Measurements from ENCODE around the gene AGO3. TPM values are rescaled to one million over a fixed set of nuclear protein-coding genes. Genes with fewer than 3 reads are reported as not detected.
"Not testable (repeated sequence)": the region's sequence is repeated elsewhere in the genome, so short reads cannot be mapped to it uniquely, and the experiment has no call there.

AGO3 gene
- total and polyA plus RNA-seq, 4 experiments from 2014 or later = 11.2 to 47.3 (median 29.5) TPM

DNA sequence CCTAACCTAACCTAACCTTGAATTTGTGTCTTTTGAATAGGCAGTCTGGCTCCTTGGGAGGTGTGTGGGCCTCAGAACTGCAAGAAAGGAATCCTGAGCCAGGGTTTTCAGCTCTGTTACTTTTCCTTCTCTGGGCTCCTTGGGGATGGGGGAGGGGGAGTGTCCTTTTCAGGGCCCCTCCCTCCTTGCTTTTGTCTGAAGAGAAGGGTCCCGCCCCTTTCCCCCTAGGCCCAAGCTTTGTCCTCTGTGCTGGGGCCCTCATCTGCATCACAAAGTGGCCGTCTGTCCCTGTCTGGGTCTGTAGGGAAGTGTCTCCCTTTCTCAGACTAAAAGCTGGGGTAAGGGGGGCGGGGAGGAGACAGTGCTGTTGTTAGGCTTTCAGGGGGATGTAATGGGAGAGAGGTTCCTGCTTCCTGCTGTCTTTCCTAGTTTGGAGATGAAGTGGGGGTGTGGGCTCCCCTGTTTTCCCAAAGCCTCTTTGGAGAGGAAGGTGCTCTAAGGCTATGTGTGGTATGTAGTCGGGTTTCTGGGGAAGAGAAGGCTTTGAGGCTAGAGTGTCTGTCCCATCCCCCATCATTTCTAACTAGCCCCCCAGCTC is 44.8 kb upstream of the AGO3 start:
- no peak for DNase-seq
- Mint-ChIP-seq H3K4me3 (peak overlapping the region in 3 of 8 donors; percentile 3 to 62 (median 8)), H3K9me3 (no peaks in the 10 kb centered on the region), H3K27me3 (peaks cover 0 to 1% of the 10 kb centered on the region in 2 donors), H3K4me1 (peaks cover 38 to 58% (median 47%) of the 10 kb centered on the region in 4 donors), H3K27ac (peak overlapping the region in 6 of 7 donors; percentile 5 to 72 (median 50)), H3K36me3 (peaks cover 15 to 19% of the 10 kb centered on the region in 2 donors)
- POLR2A ChIA-PET (ENCODE audit: partially characterized antibody) = no interaction called here
- Histone ChIP-seq H3K4me3 (ENCODE audit: low read length in 2 of 2) (no peak overlapping the region), H3K27ac (ENCODE audit: low read depth, low read length) (no peak overlapping the region), H3K4me1 (ENCODE audit: insufficient read depth, low read length) (peaks cover 40% of the 10 kb centered on the region), H3K9me3 (ENCODE audit: control insufficient read depth in 1 of 2, low read length in 2 of 2) (no peaks in the 10 kb centered on the region), H3K27me3 (ENCODE audit: insufficient read depth, low read length) (no peaks in the 10 kb centered on the region), H3K36me3 (ENCODE audit: insufficient read depth, low read length) (peaks cover 4% of the 10 kb centered on the region)
- intact Hi-C loops (cut with micrococcal nuclease) = loop anchor here (10.0 kb wide), 1 partner anchor 399 kb away; no protein-coding TSS in a partner anchor
- CTCF ChIA-PET (ENCODE audit: partially characterized antibody) = no interaction called here

DNA sequence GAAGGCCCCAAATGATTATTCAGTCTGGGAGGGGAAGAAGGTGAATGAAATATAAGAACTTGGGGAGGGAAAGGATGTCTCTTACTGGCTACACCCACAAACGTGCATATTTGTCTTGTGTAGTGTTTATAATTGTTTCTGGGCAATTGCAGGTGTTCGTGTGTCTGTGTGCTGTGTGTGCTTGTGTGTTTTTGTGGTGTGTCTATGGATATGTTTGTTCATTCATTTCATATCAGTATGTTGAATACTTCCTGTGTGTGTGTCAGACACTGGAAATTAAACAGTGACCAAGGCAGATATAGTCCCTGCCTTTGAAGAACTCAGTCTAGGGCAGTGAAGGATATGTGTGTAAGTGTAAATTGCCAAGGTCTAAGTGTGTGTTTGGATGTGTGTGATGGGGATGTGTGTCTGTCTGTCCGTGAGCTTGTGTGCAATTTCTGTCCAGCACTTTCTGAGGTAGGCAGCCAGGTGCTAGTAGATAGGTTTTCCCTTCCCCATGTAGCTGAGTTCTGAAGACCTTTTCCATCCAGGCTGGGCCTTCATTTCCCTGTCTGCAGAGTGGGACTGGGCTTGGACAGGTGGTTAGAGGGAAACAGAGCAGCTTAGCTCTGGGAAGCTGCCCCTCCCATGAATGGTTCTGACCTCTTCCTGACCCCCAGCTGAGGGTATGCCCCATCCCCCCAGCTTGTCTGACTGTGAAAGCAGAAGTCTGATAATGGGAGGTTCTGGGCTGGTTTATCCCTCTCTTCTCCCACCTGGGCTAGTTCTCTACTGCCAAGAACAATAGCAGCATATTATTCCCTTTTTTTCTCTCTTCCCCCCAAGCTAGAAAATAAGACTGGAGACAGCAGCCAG is 44.1 kb upstream of the AGO3 start:
- Mint-ChIP-seq H3K4me1 (peaks cover 37 to 55% (median 46%) of the 10 kb centered on the region in 4 donors), H3K27ac (peak overlapping the region; percentile 9 to 79 (median 64)), H3K4me3 (peak overlapping the region in 5 of 8 donors; percentile 3 to 61 (median 19)), H3K27me3 (peaks cover 0 to 1% of the 10 kb centered on the region in 2 donors), H3K36me3 (peaks cover 17 to 21% of the 10 kb centered on the region in 2 donors), H3K9me3 (no peaks in the 10 kb centered on the region)
- DNase-seq = no peak
- Histone ChIP-seq H3K9me3 (ENCODE audit: control insufficient read depth in 1 of 2, low read length in 2 of 2) (no peaks in the 10 kb centered on the region), H3K27me3 (ENCODE audit: insufficient read depth, low read length) (no peaks in the 10 kb centered on the region), H3K4me3 (ENCODE audit: low read length in 2 of 2) (no peak overlapping the region), H3K36me3 (ENCODE audit: insufficient read depth, low read length) (peaks cover 4% of the 10 kb centered on the region), H3K4me1 (ENCODE audit: insufficient read depth, low read length) (peaks cover 40% of the 10 kb centered on the region), H3K27ac (ENCODE audit: low read depth, low read length) (no peak overlapping the region)
- ChIA-PET CTCF (ENCODE audit: partially characterized antibody) (no interaction called here), POLR2A (ENCODE audit: partially characterized antibody) (interaction anchor here (0.8 to 1.0 kb wide), 2 partner anchors 10 to 44 kb away, joined by 3 read pairs; partner anchors contain the start of gene AGO3)
- intact Hi-C loops (cut with micrococcal nuclease) = loop anchor here (10.0 kb wide), 1 partner anchor 398 kb away; no protein-coding TSS in a partner anchor

- ChIA-PET CTCF (ENCODE audit: partially characterized antibody) (no interaction called here), POLR2A (ENCODE audit: partially characterized antibody) (interaction anchor here (0.8 to 1.0 kb wide), 2 partner anchors 9 to 43 kb away, joined by 3 read pairs; partner anchors contain the start of gene AGO3)
- peaks cover 20 to 27% of the 10 kb centered on the region in 2 donors for H3K36me3 Mint-ChIP-seq
- no peak for DNase-seq
- intact Hi-C loops (cut with micrococcal nuclease) = loop anchor here (10.0 kb wide), 1 partner anchor 397 kb away; no protein-coding TSS in a partner anchor
- H3K4me3 Mint-ChIP-seq = peak overlapping the region in 4 of 8 donors; percentile 15 to 38 (median 23)
- Histone ChIP-seq H3K36me3 (ENCODE audit: insufficient read depth, low read length) (peaks cover 4% of the 10 kb centered on the region), H3K9me3 (ENCODE audit: control insufficient read depth in 1 of 2, low read length in 2 of 2) (no peaks in the 10 kb centered on the region), H3K27me3 (ENCODE audit: insufficient read depth, low read length) (no peaks in the 10 kb centered on the region), H3K27ac (ENCODE audit: low read depth, low read length) (no peak overlapping the region), H3K4me3 (ENCODE audit: low read length in 2 of 2) (no peak overlapping the region), H3K4me1 (ENCODE audit: insufficient read depth, low read length) (peaks cover 38% of the 10 kb centered on the region)
- H3K4me1 Mint-ChIP-seq = peaks cover 30 to 48% (median 40%) of the 10 kb centered on the region in 4 donors
- no peaks in the 10 kb centered on the region for H3K27me3 Mint-ChIP-seq
- H3K27ac Mint-ChIP-seq = peak overlapping the region in 5 of 7 donors; percentile 14 to 76 (median 64)
- H3K9me3 Mint-ChIP-seq = no peaks in the 10 kb centered on the region
Measured at GRCh38 chr1:35887508-35887907, 43.4 kb upstream of the AGO3 start.

GRCh38 chr1:35888255-35888654 is 42.6 kb upstream of the AGO3 start:
- no peak overlapping the region for H3K27ac ChIP-seq (ENCODE audit: low read depth, low read length)
- H3K4me3 ChIP-seq (ENCODE audit: low read length in 2 of 2) = no peak overlapping the region
- no peaks in the 10 kb centered on the region for H3K9me3 ChIP-seq (ENCODE audit: control insufficient read depth in 1 of 2, low read length in 2 of 2)
- Mint-ChIP-seq H3K9me3 (no peaks in the 10 kb centered on the region), H3K27me3 (no peaks in the 10 kb centered on the region), H3K27ac (peak overlapping the region in 1 of 7 donors; percentile 36), H3K4me3 (no peak overlapping the region), H3K36me3 (peaks cover 26 to 35% of the 10 kb centered on the region in 2 donors), H3K4me1 (peaks cover 29 to 45% (median 37%) of the 10 kb centered on the region in 4 donors)
- intact Hi-C loops (cut with micrococcal nuclease) = loop anchor here (10.0 kb wide), 1 partner anchor 397 kb away; no protein-coding TSS in a partner anchor
- H3K4me1 ChIP-seq (ENCODE audit: insufficient read depth, low read length) = peaks cover 34% of the 10 kb centered on the region
- ChIA-PET CTCF (ENCODE audit: partially characterized antibody) (no interaction called here), POLR2A (ENCODE audit: partially characterized antibody) (no interaction called here)
- DNase-seq = no peak
- peaks cover 8% of the 10 kb centered on the region for H3K36me3 ChIP-seq (ENCODE audit: insufficient read depth, low read length)
- H3K27me3 ChIP-seq (ENCODE audit: insufficient read depth, low read length) = no peaks in the 10 kb centered on the region

DNA sequence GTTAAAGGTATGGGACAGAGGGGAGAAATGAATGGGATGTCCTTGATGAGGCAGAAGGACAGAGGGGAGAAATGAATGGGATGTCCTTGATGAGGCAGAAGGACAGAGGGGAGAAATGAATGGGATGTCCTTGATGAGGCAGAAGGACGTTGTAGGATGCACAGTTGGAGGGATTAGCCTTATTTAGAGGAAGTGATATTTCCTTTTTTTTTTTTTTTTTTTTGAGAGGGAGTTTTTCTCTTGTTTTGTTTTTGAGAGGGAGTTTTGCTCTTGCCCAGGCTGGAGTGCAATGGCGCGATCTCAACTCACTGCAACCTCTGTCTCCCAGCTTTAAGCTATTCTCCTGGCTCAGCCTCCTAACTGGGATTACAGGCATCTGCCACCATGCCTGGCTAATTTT is 41.9 kb upstream of the AGO3 start:
- POLR2A ChIA-PET (ENCODE audit: partially characterized antibody); H3K27ac Mint-ChIP-seq: not testable (repeated sequence)

DNA sequence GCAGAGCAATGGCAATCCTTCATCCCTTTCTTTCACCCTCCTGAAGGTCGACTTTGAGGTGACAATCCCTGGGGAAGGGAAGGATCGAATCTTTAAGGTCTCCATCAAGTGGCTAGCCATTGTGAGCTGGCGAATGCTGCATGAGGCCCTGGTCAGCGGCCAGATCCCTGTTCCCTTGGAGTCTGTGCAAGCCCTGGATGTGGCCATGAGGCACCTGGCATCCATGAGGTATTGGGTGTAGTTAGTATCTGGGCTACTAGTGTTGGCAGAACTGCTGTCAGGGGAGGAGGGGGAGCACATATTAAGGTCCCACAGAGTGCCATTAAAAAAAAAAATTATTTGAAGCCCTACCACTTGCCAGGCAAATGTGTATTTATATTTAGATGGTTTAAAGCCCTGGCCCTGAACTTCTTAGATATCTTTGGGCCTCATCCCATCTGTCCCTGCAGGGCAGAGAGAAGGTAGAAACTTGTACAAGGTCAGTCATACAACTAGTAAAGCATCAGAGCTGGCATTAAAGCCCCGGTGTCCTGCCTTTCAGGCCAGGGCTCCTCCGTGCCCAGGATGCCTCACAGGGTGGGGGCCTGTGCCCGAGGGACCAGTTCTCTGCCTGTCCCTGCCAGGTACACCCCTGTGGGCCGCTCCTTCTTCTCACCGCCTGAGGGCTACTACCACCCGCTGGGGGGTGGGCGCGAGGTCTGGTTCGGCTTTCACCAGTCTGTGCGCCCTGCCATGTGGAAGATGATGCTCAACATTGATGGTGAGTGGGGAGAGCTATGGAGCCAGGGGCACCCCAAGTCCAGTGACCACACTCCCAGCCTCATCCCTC is 37.6 kb upstream of the AGO3 start:
- Histone ChIP-seq H3K27ac (ENCODE audit: low read depth, low read length) (no peak overlapping the region), H3K4me1 (ENCODE audit: insufficient read depth, low read length) (no peaks in the 10 kb centered on the region), H3K4me3 (ENCODE audit: low read length in 2 of 2) (no peak overlapping the region), H3K36me3 (ENCODE audit: insufficient read depth, low read length) (peaks cover 25% of the 10 kb centered on the region), H3K9me3 (ENCODE audit: control insufficient read depth in 1 of 2, low read length in 2 of 2) (no peaks in the 10 kb centered on the region), H3K27me3 (ENCODE audit: insufficient read depth, low read length) (no peaks in the 10 kb centered on the region)
- Mint-ChIP-seq H3K27me3 (no peaks in the 10 kb centered on the region), H3K4me3 (no peak overlapping the region), H3K9me3 (no peaks in the 10 kb centered on the region), H3K36me3 (peaks cover 52 to 74% of the 10 kb centered on the region in 2 donors), H3K4me1 (peaks cover 0 to 3% (median 1%) of the 10 kb centered on the region in 4 donors), H3K27ac (peak overlapping the region in 1 of 7 donors; percentile 12)
- no peak for DNase-seq
- intact Hi-C loops (cut with micrococcal nuclease) = no loop called here
- ChIA-PET POLR2A (ENCODE audit: partially characterized antibody) (no interaction called here), CTCF (ENCODE audit: partially characterized antibody) (interaction anchor here (0.6 to 1.3 kb wide), 2 partner anchors 10 kb away, joined by 3 to 8 read pairs; partner anchors contain the start of gene AGO1)

More for the DNA sequence above, 41.9 kb upstream of the AGO3 start:
- Histone ChIP-seq H3K36me3 (ENCODE audit: insufficient read depth, low read length) (peaks cover 15% of the 10 kb centered on the region), H3K4me1 (ENCODE audit: insufficient read depth, low read length) (peaks cover 34% of the 10 kb centered on the region)
- H3K27ac ChIP-seq (ENCODE audit: low read depth, low read length); DNase-seq; H3K9me3 ChIP-seq (ENCODE audit: control insufficient read depth in 1 of 2, low read length in 2 of 2); H3K27me3 ChIP-seq (ENCODE audit: insufficient read depth, low read length); H3K4me3 ChIP-seq (ENCODE audit: low read length in 2 of 2); CTCF ChIA-PET (ENCODE audit: partially characterized antibody); H3K9me3 Mint-ChIP-seq; H3K27me3 Mint-ChIP-seq; H3K4me3 Mint-ChIP-seq: not testable (repeated sequence)
- Mint-ChIP-seq H3K36me3 (peaks cover 30 to 40% of the 10 kb centered on the region in 2 donors), H3K4me1 (peaks cover 29 to 40% (median 34%) of the 10 kb centered on the region in 4 donors)
- intact Hi-C loops (cut with micrococcal nuclease) = loop anchor here (10.0 kb wide), 1 partner anchor 396 kb away; no protein-coding TSS in a partner anchor
